ENCODE data around the gene METTL25B.

Gene METTL25B

GRCh38 chr1:156728599-156729462 lies 562 bp downstream of the METTL25B start, which contains the start of gene ISG20L2:
Gene ISG20L2 (minus strand): TSS chr1:156728766. CDS start chr1:156727652, 1,114 bp downstream.
- peak; percentile 96 for DNase-seq

DNA sequence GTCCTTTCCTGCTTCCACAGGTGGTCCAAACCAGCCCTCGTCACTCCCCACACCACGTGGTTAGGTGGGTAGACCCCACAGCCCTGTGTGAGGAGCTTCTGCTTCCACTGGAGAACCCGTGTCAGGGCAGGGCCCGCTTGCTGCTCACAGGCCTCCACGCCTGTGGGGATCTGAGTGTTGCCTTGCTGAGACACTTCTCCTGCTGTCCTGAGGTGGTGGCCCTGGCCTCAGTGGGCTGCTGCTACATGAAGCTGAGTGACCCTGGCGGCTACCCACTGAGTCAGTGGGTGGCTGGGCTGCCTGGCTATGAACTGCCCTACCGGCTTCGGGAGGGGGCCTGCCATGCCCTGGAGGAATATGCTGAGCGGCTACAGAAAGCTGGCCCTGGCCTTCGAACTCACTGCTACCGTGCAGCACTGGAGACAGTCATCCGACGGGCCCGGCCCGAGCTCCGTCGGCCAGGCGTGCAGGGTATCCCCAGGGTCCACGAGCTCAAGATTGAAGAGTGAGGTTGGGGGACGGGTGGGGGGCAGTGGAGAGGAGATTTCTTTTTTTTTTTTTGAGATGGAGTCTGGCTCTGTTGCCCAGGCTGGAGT lies 5.8 kb downstream of the METTL25B start:
- no peak for DNase-seq

GRCh38 chr1:156738407-156738806 lies 10.1 kb downstream of the METTL25B start:
- DNase-seq = no peak

DNA sequence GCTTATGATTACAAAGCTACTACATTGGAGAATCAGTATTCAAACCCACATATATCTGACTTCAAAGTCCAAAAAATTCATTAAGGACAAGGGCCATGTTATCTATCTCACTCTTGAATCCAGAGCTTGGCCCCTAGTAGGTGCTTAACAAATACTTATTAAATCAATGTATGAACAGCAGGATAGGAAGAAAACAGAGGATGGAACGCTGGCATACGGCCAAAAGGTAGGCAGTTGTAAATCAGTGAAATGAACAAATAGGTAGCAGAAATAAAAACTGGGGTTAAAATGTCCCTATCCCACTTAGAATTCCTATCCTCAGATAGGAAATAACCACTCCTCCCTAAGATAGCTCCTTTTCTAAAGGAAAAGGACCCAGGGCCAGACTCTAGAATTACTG lies 10.6 kb downstream of the METTL25B start:
- no peak for DNase-seq

- no peak for DNase-seq
Observed at GRCh38 chr1:156740237-156740740, 12.0 kb downstream of the METTL25B start.

DNA sequence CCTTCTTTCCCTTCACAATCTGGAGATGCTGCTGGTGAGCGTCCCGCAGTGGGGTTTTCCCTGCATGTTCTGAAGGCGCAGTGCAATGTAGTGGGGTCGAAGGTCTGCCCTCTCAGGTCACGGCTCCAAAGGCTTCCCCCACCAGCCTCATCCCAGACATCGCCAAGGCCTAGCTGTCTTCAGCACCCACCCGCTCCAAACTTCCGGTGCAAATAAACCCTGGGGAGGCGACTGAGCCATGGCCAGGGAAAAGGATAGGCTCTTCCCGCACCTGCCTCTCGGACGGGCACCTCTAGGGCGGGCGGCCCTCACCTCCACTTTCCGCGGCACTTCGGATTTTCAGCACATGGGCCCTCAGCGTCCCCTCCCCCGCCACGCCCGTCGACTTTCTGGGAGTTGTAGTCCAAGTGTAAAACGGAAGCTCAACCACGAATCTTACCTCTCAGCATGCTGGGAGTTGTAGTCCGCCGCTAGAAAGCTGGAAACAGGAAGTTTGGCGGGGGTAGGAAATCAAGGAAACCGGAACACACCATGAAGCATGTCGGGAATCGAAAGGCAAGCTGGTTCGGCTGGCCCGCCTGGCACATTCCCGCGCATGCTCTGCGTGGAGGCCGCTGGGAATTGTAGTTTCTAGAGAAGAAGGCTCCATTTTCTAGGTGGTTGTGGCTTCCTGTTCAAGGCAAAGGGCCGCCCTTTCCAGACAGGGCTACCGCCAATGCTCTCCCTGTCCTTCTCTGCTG lies 12.6 kb downstream of the METTL25B start, which contains the start of gene MRPL24:
Gene MRPL24, minus strand, starts transcription at position 348 of the 740 bp plus-strand sequence. CDS start 2,384 bp downstream, outside the sequence.
- DNase-seq = peak; percentile 98

DNA sequence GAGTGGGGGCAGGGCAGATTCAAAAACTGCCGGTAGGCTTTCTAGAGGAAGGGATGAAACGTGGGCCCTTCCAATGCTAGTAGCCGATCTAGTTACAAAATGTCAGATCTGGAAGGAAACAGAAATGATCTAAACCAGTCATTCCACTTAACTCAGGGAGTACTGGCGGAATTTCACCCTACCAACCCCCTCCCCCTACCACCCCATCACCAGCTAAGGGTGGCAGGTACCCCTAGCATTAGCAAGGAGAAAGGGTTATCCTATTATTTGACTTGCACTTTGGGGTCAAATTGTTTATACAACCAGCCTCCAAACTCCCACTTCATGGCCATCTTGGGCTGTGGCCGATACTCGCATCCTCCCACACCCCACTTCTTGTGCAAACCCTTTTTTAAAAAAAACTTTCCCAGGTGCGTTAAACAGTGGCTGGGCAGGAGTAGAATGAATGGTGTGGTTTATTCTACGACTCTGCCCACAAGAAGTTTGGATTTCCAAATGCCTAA lies 13.3 kb downstream of the METTL25B start:
- DNase-seq = no peak

DNA sequence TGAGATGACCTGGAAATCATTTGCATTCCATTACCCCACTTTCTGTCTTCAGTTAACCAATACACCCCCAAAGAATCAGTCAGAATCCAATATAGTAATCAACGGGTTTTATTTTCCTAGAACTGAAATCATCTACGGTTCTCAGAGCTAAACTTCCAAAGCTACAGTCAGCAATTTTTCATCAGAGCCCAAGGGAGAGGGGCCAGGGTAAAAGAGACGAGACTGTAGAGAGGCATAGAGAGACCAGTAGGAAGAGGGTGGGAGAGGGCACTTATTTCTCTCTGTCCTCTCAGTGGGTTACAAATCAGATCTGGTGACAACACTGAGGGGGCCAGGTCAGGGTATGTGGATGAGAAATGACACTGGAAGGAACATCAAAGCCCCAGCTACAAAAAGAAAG lies 13.7 kb downstream of the METTL25B start:
- DNase-seq = no peak

- no peak for DNase-seq
Observed at GRCh38 chr1:156742801-156743200, 14.5 kb downstream of the METTL25B start.

DNA sequence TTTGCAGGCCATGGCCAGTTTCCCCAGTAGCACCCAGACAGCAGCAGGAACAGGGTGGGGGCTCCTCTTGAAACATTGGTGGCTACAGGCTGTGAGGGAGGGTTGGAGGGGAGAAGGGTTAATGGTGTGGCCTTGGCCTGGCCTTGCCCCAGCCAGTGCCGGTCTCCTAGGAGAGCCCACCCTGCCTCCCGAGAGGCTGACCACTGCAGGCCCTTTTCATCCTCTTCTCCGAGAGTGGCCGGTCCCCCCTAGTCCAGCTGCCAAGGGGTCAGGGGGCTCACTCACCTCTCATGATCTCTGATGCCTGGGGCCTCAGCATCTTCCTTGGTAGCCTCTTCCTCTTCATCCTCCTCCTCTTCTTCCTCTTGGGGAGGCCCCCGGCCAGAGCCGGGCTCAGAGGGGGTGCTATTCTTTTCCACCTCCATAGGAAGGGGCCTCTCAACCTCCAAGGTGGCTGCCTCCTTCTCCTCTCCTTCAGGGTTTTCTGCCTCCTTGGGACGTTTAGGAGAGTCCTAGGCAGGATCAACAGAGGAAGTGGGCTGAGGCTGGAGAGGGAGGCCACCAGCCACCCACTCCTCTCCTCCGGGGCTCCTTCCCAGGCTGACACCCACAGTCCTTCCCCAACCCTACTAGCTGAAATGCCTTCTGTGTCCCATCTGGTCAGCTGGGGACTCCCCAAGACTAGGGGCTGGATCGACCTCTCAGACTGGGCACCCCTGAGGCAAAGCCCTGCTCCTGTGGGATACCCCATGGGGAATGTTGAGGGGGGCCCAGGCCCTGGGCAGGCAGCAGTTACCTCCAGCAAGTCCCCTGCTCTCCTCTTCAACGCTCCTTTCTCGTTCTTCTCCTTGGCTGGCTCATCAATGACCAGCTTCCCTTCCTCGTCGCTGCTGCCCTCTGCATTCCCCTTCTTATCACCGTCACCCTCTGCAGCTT lies 15.4 kb downstream of the METTL25B start:
- no peak for DNase-seq

DNA sequence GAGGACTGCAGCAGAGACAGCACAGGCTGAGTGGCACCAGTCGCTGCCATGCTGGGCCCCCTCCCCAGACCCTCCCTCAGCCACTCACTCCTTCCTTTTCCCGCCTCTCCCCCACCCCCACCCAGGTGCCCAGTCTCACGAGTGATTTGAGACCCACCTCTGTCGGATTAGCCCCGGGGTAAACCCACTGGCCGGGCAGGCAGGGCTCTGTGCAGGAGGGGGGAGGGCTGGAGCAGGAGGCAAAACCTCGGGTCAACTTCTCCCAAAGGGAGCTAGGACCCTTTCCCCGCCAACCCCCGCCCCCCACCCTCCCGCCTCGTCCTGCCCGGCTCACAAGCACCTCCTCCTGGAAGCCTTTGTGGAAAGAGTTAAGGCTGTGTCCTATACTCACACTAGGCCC lies 16.1 kb downstream of the METTL25B start:
- DNase-seq = no peak

GRCh38 chr1:156744786-156745419 lies 16.6 kb downstream of the METTL25B start:
- DNase-seq = no peak

- no peak for DNase-seq
Observed at GRCh38 chr1:156745881-156746280, 17.6 kb downstream of the METTL25B start.

DNA sequence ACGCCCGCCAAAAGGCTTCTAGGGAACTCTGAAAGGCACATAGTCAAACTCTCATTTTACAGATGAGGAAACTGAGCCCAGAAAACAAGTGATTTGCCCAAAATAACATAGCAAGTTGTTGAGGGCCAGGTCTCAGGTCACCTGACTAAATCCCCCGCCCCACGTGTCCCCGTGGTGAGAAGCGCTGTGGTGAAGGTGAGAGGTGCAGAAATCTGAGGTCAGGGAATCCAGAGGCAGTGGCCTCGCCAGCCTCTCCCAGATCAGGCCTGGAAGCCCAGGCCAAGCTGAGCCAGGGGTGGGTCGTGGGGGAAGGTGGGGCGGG lies 18.1 kb downstream of the METTL25B start:
- DNase-seq = no peak

GRCh38 chr1:156746728-156747631 lies 18.7 kb downstream of the METTL25B start:
- DNase-seq = peak; percentile 95

DNA sequence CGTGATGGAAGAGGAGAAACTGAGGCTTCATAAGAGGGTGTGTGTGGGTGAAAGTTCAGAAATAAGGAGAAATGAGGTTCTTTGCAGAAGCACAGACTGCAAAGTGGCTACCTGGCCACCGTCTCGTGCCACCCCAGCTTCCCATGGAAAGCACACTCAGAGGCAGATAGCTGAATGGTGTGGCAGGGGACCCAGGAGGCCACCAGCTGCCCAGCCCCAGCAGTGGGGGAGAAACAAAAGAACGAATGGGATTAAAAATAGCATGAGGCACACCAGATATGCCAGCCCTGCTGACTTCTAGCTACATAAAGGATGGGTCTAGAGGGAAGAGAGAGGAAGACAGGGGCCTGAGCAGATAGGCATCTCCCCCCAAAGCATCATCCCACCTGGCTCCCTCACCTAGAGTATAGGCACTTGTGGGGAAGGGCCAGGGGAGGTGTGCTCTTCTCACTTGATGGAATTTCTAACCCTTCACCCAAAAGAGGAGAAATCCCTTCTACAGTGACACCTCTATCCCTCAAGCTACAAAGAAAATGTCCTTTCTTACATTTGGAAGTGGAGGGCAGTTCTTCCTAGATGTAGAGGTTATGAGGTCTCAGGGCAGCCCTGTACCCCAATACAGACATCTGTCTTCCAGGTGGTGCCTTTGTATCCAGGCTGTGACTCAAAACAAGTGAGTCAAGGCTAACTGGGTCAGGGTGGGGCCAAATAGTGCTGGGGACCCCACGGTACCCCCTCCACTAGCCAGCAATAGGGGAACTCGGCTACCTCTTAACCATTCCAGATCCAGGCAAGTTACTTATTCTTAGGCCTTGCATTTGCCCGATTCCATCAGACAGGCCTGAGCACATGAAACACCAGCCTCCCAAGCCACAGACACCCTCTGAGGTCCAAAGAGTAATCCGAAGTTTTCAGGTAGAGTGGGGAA lies 19.7 kb downstream of the METTL25B start:
- no peak for DNase-seq

DNA sequence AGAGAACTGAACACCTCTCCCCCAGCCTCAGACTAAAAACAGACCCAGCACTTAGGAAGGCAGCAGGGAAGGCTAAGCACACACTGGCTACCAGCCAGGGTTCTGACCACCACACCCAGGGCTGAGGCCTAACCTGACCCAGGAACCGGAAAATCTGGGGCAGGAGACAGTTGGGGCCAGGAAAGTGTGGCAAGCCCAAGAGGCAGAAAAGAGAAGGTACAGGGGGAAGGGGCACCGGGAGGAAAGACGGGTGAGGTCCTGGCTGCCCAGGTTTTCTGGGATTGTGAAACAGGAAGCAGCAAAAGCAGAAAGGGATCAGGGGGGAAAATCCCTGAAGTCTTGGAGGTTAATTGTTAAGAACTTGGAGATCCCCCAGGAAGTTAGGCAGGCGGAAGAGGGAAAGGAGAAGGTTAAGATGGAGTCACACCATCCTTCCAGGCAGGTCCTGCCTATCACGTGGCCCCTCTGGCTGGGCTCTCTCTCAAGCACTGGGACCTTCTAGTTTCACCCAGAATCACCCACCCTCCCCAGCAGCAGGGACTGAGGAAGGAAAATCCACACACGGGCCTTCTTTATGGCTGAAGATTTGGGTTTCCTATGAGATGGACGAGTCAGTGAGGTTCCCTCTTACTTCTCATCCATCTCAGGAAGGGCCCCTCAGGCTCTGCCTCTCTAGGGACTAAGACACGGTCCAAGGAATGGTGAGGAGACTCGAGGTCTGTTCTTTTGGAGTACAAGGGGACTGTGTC lies 20.6 kb downstream of the METTL25B start:
- DNase-seq = no peak

- no peak for DNase-seq
Observed at GRCh38 chr1:156749419-156750118, 21.3 kb downstream of the METTL25B start.

Data from right forelimb (tissue), 1 donor.